Neural cell (in vitro differentiated cells): ENCODE results near the gene CHCHD3. TPM values are rescaled to one million over a fixed set of nuclear protein-coding genes. Genes with fewer than 3 reads are reported as not detected.

Experiments
- H2AFZ ChIP-seq: fragments of 200-600, 300-800 bp; sonication (generic), shearing (Covaris generic); 2 replicates; pipeline ENCODE4 v1.6.0; 2014; ENCODE audit warnings: low read depth, mild to moderate bottlenecking, antibody characterized with exemption, low read length, moderate library complexity
- H3F3A ChIP-seq: fragments of 200-600 bp; shearing (Covaris generic); 2 replicates; pipeline ENCODE4 v1.6.1; 2016; ENCODE audit warnings: mild to moderate bottlenecking, moderate library complexity, mixed read lengths, antibody characterized with exemption, low read length; ENCODE audit not compliant: insufficient read depth, poor library complexity, severe bottlenecking
- H3K27ac ChIP-seq: fragments of 200-600, 300-800 bp; sonication (generic), shearing (Covaris generic); 2 replicates; pipeline ENCODE4 v1.5.1; 2014; ENCODE audit warnings: mild to moderate bottlenecking, low read length, moderate library complexity
- H3K27me3 ChIP-seq: fragments of 300-800, 200-600 bp; sonication (generic), shearing (Covaris generic); 2 replicates; pipeline ENCODE4 v1.6.0; 2014; ENCODE audit warnings: mild to moderate bottlenecking, low read depth, low read length, moderate library complexity; ENCODE audit not compliant: insufficient read depth
- H3K36me3 ChIP-seq: fragments of 300-800, 200-600 bp; sonication (generic), shearing (Covaris generic); 2 replicates; pipeline ENCODE4 v1.5.1; 2014; ENCODE audit warnings: mild to moderate bottlenecking, antibody characterized with exemption, low read length, moderate library complexity; ENCODE audit not compliant: insufficient read depth
- H3K4me2 ChIP-seq: fragments of 300-800, 200-600 bp; sonication (generic), shearing (Covaris generic); 2 replicates; pipeline ENCODE4 v1.6.0; 2014; ENCODE audit warnings: mild to moderate bottlenecking, low read length
- H3K4me3 ChIP-seq: fragments of 300-800, 200-600 bp; sonication (generic), shearing (Covaris generic); 2 replicates; pipeline ENCODE4 v1.5.1; 2014; ENCODE audit warnings: mild to moderate bottlenecking, low read length, moderate library complexity
- H3K79me2 ChIP-seq: fragments of 200-600 bp; shearing (Covaris generic); replicated peaks from 2 replicates; pipeline ENCODE4 v1.6.0; 2014; ENCODE audit warnings: mild to moderate bottlenecking, low read length, moderate library complexity; ENCODE audit not compliant: insufficient read depth
- H3K9ac ChIP-seq: fragments of 300-800, 200-600 bp; sonication (generic), shearing (Covaris generic); 2 replicates; pipeline ENCODE4 v1.6.1; 2016; ENCODE audit warnings: mild to moderate bottlenecking, low read length, mixed read lengths
- H3K9me2 ChIP-seq: fragments of 200-600 bp; shearing (Covaris generic); 2 replicates; pipeline ENCODE4 v1.6.1; 2016; ENCODE audit warnings: mild to moderate bottlenecking, low read length, mixed read lengths; ENCODE audit not compliant: insufficient read depth
- H3K9me3 ChIP-seq: fragments of 200-600, 300-800 bp; sonication (generic), shearing (Covaris generic); 2 replicates; pipeline ENCODE4 v1.6.1; 2016; ENCODE audit warnings: mild to moderate bottlenecking, mixed run types, low read length, moderate library complexity, mixed read lengths
- H4K20me1 ChIP-seq: fragments of 200-600 bp; shearing (Covaris generic); 2 replicates; pipeline ENCODE4 v1.6.1; 2016; ENCODE audit warnings: mild to moderate bottlenecking, mixed run types; ENCODE audit not compliant: insufficient read depth
- CTCF ChIP-seq: fragments of 450-650 bp; IDR thresholded peaks from 2 replicates; pipeline ENCODE4 v1.5.1; 2014; ENCODE audit warnings: antibody characterized with exemption, mild to moderate bottlenecking, moderate library complexity; ENCODE audit not compliant: poor library complexity, severe bottlenecking
- EP300 ChIP-seq: fragments of 450-650 bp; conservative IDR thresholded peaks from 2 replicates; pipeline ENCODE4 v1.6.1; 2014; ENCODE audit warnings: antibody characterized with exemption, mild to moderate bottlenecking, moderate library complexity; ENCODE audit not compliant: poor library complexity, severe bottlenecking
- EZH2 ChIP-seq: fragments of 200-600, 300-800 bp; shearing (Covaris generic), sonication (generic); IDR thresholded peaks from 2 replicates; pipeline ENCODE4 v1.6.1; 2014; ENCODE audit warnings: antibody characterized with exemption, low read length, borderline replicate concordance, mild to moderate bottlenecking; ENCODE audit not compliant: insufficient read depth, poor library complexity, severe bottlenecking
- MXI1 ChIP-seq: fragments of 450-650 bp; conservative IDR thresholded peaks from 2 replicates; pipeline ENCODE4 v1.6.1; 2014; ENCODE audit warnings: antibody characterized with exemption, mild to moderate bottlenecking; ENCODE audit not compliant: poor library complexity, severe bottlenecking
- POLR2AphosphoS5 ChIP-seq: IDR thresholded peaks from 2 replicates; pipeline ENCODE4 v1.6.1; 2012
- RAD21 ChIP-seq: fragments of 450-650 bp; conservative IDR thresholded peaks from 2 replicates; pipeline ENCODE4 v1.6.1; 2014; ENCODE audit warnings: antibody characterized with exemption, mild to moderate bottlenecking, moderate library complexity
- SMC3 ChIP-seq: fragments of 450-650 bp; conservative IDR thresholded peaks from 2 replicates; pipeline ENCODE4 v1.6.1; 2014; ENCODE audit warnings: antibody characterized with exemption, mild to moderate bottlenecking, moderate library complexity; ENCODE audit not compliant: poor library complexity
- TAF1 ChIP-seq: IDR thresholded peaks from 2 replicates; pipeline ENCODE4 v1.6.1; 2012; ENCODE audit warnings: low read depth
- polyA plus RNA-seq: library from polyadenylated mRNA; depleted of rRNA; stranded (reverse); fragments of >200 nt; gene quantifications from 2 replicates; pipeline ENCODE4 v1.2.3, GENCODE V29; 2014
- TF ChIP-seq, protein P1 (sequence below): IDR thresholded peaks from 2 replicates; pipeline ENCODE4 v1.6.1; 2012; ENCODE audit warnings: borderline replicate concordance

Gene CHCHD3
- polyA plus RNA-seq, 1 donor from 2014 or later = 89.9 TPM

DNA sequence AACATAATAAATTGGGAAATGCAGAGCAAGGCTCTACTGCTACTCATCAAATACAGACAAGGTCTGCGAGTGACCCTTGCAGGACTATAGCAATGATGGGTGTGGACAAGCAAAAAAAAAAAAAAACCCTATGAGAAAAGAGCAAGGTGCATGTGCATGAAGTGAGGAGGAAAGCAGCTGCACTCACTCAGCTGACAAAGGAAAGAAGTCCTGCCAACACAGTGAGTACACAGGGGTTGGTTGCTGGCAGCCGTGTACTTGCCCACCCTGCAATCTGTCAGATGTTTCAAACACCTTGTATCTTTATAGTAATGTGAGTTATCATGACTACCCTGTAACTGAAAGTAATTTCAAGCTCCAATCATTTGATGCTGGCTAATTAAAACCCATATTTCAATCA lies 20.5 kb downstream of the CHCHD3 start:
- no peak overlapping the region for H3K9ac ChIP-seq
- H3K27me3 ChIP-seq = no peaks in the 10 kb centered on the region
- no peak overlapping the region for H3K4me2 ChIP-seq
- H2AFZ ChIP-seq = no peak overlapping the region
- no peak overlapping the region for H3K27ac ChIP-seq
- H3K36me3 ChIP-seq = no peaks in the 10 kb centered on the region
- no peaks in the 10 kb centered on the region for H3F3A ChIP-seq
- no peaks in the 10 kb centered on the region for H3K9me2 ChIP-seq
- H3K79me2 ChIP-seq = peaks cover 3% of the 10 kb centered on the region
- TF ChIP-seq TAF1 (no peak), POLR2AphosphoS5 (no peak), CTCF (no peak), EP300 (no peak)
- TF ChIP-seq, protein P1, sequence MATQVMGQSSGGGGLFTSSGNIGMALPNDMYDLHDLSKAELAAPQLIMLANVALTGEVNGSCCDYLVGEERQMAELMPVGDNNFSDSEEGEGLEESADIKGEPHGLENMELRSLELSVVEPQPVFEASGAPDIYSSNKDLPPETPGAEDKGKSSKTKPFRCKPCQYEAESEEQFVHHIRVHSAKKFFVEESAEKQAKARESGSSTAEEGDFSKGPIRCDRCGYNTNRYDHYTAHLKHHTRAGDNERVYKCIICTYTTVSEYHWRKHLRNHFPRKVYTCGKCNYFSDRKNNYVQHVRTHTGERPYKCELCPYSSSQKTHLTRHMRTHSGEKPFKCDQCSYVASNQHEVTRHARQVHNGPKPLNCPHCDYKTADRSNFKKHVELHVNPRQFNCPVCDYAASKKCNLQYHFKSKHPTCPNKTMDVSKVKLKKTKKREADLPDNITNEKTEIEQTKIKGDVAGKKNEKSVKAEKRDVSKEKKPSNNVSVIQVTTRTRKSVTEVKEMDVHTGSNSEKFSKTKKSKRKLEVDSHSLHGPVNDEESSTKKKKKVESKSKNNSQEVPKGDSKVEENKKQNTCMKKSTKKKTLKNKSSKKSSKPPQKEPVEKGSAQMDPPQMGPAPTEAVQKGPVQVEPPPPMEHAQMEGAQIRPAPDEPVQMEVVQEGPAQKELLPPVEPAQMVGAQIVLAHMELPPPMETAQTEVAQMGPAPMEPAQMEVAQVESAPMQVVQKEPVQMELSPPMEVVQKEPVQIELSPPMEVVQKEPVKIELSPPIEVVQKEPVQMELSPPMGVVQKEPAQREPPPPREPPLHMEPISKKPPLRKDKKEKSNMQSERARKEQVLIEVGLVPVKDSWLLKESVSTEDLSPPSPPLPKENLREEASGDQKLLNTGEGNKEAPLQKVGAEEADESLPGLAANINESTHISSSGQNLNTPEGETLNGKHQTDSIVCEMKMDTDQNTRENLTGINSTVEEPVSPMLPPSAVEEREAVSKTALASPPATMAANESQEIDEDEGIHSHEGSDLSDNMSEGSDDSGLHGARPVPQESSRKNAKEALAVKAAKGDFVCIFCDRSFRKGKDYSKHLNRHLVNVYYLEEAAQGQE = no peak
- H3K4me3 ChIP-seq = no peak overlapping the region
- no peaks in the 10 kb centered on the region for H3K9me3 ChIP-seq
- no peaks in the 10 kb centered on the region for H4K20me1 ChIP-seq

GRCh38 chr7:133060004-133060403 lies 21.9 kb downstream of the CHCHD3 start:
- TF ChIP-seq RAD21 (no peak), EP300 (no peak), TAF1 (no peak), CTCF (no peak), MXI1 (no peak), SMC3 (no peak), EZH2 (no peak), POLR2AphosphoS5 (no peak)
- TF ChIP-seq, protein P1 = no peak
- H2AFZ ChIP-seq = no peak overlapping the region
- no peak overlapping the region for H3K4me2 ChIP-seq
- no peak overlapping the region for H3K27ac ChIP-seq
- no peaks in the 10 kb centered on the region for H3K9me3 ChIP-seq
- H3K4me3 ChIP-seq = no peak overlapping the region
- no peaks in the 10 kb centered on the region for H3K9me2 ChIP-seq
- H4K20me1 ChIP-seq = no peaks in the 10 kb centered on the region
- H3K36me3 ChIP-seq = no peaks in the 10 kb centered on the region
- H3K79me2 ChIP-seq = no peaks in the 10 kb centered on the region
- H3K27me3 ChIP-seq = no peaks in the 10 kb centered on the region
- H3F3A ChIP-seq = no peaks in the 10 kb centered on the region
- H3K9ac ChIP-seq = no peak overlapping the region
